ENCODE results near the gene DDOST. TPM values are rescaled to one million over a fixed set of nuclear protein-coding genes. Genes with fewer than 3 reads are reported as not detected.
"Not testable (repeated sequence)": the region's sequence is repeated elsewhere in the genome, so short reads cannot be mapped to it uniquely, and the experiment has no call there.

The DDOST gene
- total and polyA plus RNA-seq, 9 donors, result 114 to 169 (median 142) TPM

- Histone ChIP-seq H3K4me3 (ENCODE audit: low read length) (no peak overlapping the region), H3K27ac (ENCODE audit: low read length) (no peak overlapping the region), H3K4me1 (ENCODE audit: control insufficient read depth, insufficient read depth, low read length) (peaks cover 8% of the 10 kb centered on the region), H3K9me3 (replicated peaks; ENCODE audit: control insufficient read depth, low read depth, low read length) (no peaks in the 10 kb centered on the region), H3K27me3 (ENCODE audit: control insufficient read depth, insufficient read depth, low read length) (no peaks in the 10 kb centered on the region), H3K36me3 (ENCODE audit: control insufficient read depth, insufficient read depth, low read length) (no peaks in the 10 kb centered on the region)
- 73% methylated on average over 2 of the region's 4 CpGs for WGBS (ENCODE audit: insufficient coverage)
- no peak for DNase-seq
Measured at GRCh38 chr1:20618550-20618949, 42.6 kb downstream of the DDOST start.

GRCh38 chr1:20616847-20617487 lies 44.2 kb downstream of the DDOST start:
- no CpG with 5 or more reads among the region's 3 CpGs for WGBS (ENCODE audit: insufficient coverage)

GRCh38 chr1:20615946-20616846 lies 45.0 kb downstream of the DDOST start:
- Histone ChIP-seq H3K27me3 (ENCODE audit: control insufficient read depth, insufficient read depth, low read length) (no peaks in the 10 kb centered on the region), H3K36me3 (ENCODE audit: control insufficient read depth, insufficient read depth, low read length) (no peaks in the 10 kb centered on the region), H3K4me1 (ENCODE audit: control insufficient read depth, insufficient read depth, low read length) (peaks cover 9% of the 10 kb centered on the region), H3K9me3 (replicated peaks; ENCODE audit: control insufficient read depth, low read depth, low read length) (no peaks in the 10 kb centered on the region), H3K27ac (ENCODE audit: low read length) (no peak overlapping the region), H3K4me3 (ENCODE audit: low read length) (no peak overlapping the region)
- DNase-seq, result no peak
- 37% methylated on average over 12 of the region's 20 CpGs for WGBS (ENCODE audit: insufficient coverage)

More at GRCh38 chr1:20616847-20617487, 44.2 kb downstream of the DDOST start:
- Histone ChIP-seq H3K9me3 (replicated peaks; ENCODE audit: control insufficient read depth, low read depth, low read length) (no peaks in the 10 kb centered on the region), H3K27me3 (ENCODE audit: control insufficient read depth, insufficient read depth, low read length) (no peaks in the 10 kb centered on the region), H3K27ac (ENCODE audit: low read length) (no peak overlapping the region), H3K4me1 (ENCODE audit: control insufficient read depth, insufficient read depth, low read length) (peaks cover 9% of the 10 kb centered on the region), H3K36me3 (ENCODE audit: control insufficient read depth, insufficient read depth, low read length) (no peaks in the 10 kb centered on the region), H3K4me3 (ENCODE audit: low read length) (no peak overlapping the region)
- no peak for DNase-seq

GRCh38 chr1:20614131-20614579 lies 47.0 kb downstream of the DDOST start:
- 60% methylated on average over 1 of the region's 3 CpGs for WGBS (ENCODE audit: insufficient coverage)
- no peak for DNase-seq
- H3K27me3 ChIP-seq (ENCODE audit: control insufficient read depth, insufficient read depth, low read length), result no peaks in the 10 kb centered on the region
- H3K4me3 ChIP-seq (ENCODE audit: low read length), result no peak overlapping the region
- H3K36me3 ChIP-seq (ENCODE audit: control insufficient read depth, insufficient read depth, low read length), result no peaks in the 10 kb centered on the region
- H3K4me1 ChIP-seq (ENCODE audit: control insufficient read depth, insufficient read depth, low read length), result peaks cover 14% of the 10 kb centered on the region
- H3K27ac ChIP-seq (ENCODE audit: low read length), result no peak overlapping the region
- no peaks in the 10 kb centered on the region for H3K9me3 ChIP-seq (replicated peaks; ENCODE audit: control insufficient read depth, low read depth, low read length)

GRCh38 chr1:20612221-20612746 lies 48.9 kb downstream of the DDOST start:
- H3K27ac ChIP-seq (ENCODE audit: low read length), result no peak overlapping the region
- no peak for DNase-seq
- no peaks in the 10 kb centered on the region for H3K9me3 ChIP-seq (replicated peaks; ENCODE audit: control insufficient read depth, low read depth, low read length)
- WGBS (ENCODE audit: insufficient coverage), result 74% methylated on average over 5 of the region's 11 CpGs
- H3K36me3 ChIP-seq (ENCODE audit: control insufficient read depth, insufficient read depth, low read length), result no peaks in the 10 kb centered on the region
- H3K4me1 ChIP-seq (ENCODE audit: control insufficient read depth, insufficient read depth, low read length), result peaks cover 14% of the 10 kb centered on the region
- H3K27me3 ChIP-seq (ENCODE audit: control insufficient read depth, insufficient read depth, low read length), result no peaks in the 10 kb centered on the region
- H3K4me3 ChIP-seq (ENCODE audit: low read length), result no peak overlapping the region

GRCh38 chr1:20611652-20612051 lies 49.5 kb downstream of the DDOST start:
- H3K27me3 ChIP-seq (ENCODE audit: control insufficient read depth, insufficient read depth, low read length), result no peaks in the 10 kb centered on the region
- DNase-seq, result no peak
- no peaks in the 10 kb centered on the region for H3K9me3 ChIP-seq (replicated peaks; ENCODE audit: control insufficient read depth, low read depth, low read length)
- no peak overlapping the region for H3K4me3 ChIP-seq (ENCODE audit: low read length)
- 62% methylated on average over 2 of the region's 5 CpGs for WGBS (ENCODE audit: insufficient coverage)
- H3K27ac ChIP-seq (ENCODE audit: low read length), result no peak overlapping the region
- peaks cover 14% of the 10 kb centered on the region for H3K4me1 ChIP-seq (ENCODE audit: control insufficient read depth, insufficient read depth, low read length)
- H3K36me3 ChIP-seq (ENCODE audit: control insufficient read depth, insufficient read depth, low read length), result no peaks in the 10 kb centered on the region

- WGBS (ENCODE audit: insufficient coverage), result no CpG with 5 or more reads among the region's 2 CpGs
Measured at GRCh38 chr1:20610970-20611369, 50.2 kb downstream of the DDOST start.

GRCh38 chr1:20609541-20609940 lies 51.6 kb downstream of the DDOST start:
- H3K4me1 ChIP-seq (ENCODE audit: control insufficient read depth, insufficient read depth, low read length), result peaks cover 9% of the 10 kb centered on the region
- no peaks in the 10 kb centered on the region for H3K9me3 ChIP-seq (replicated peaks; ENCODE audit: control insufficient read depth, low read depth, low read length)
- H3K4me3 ChIP-seq (ENCODE audit: low read length), result no peak overlapping the region
- 43% methylated on average over 1 of the region's 6 CpGs for WGBS (ENCODE audit: insufficient coverage)
- no peak overlapping the region for H3K27ac ChIP-seq (ENCODE audit: low read length)
- H3K27me3 ChIP-seq (ENCODE audit: control insufficient read depth, insufficient read depth, low read length), result no peaks in the 10 kb centered on the region
- no peaks in the 10 kb centered on the region for H3K36me3 ChIP-seq (ENCODE audit: control insufficient read depth, insufficient read depth, low read length)
- DNase-seq, result no peak

More at GRCh38 chr1:20610970-20611369, 50.2 kb downstream of the DDOST start:
- H3K4me3 ChIP-seq (ENCODE audit: low read length), result no peak overlapping the region
- no peak for DNase-seq
- H3K4me1 ChIP-seq (ENCODE audit: control insufficient read depth, insufficient read depth, low read length), result peaks cover 9% of the 10 kb centered on the region
- no peak overlapping the region for H3K27ac ChIP-seq (ENCODE audit: low read length)
- no peaks in the 10 kb centered on the region for H3K9me3 ChIP-seq (replicated peaks; ENCODE audit: control insufficient read depth, low read depth, low read length)
- H3K36me3 ChIP-seq (ENCODE audit: control insufficient read depth, insufficient read depth, low read length), result no peaks in the 10 kb centered on the region
- no peaks in the 10 kb centered on the region for H3K27me3 ChIP-seq (ENCODE audit: control insufficient read depth, insufficient read depth, low read length)

GRCh38 chr1:20606801-20607570 lies 54.2 kb downstream of the DDOST start:
- not testable (repeated sequence) for H3K27ac ChIP-seq (ENCODE audit: low read length); H3K9me3 ChIP-seq (replicated peaks; ENCODE audit: control insufficient read depth, low read depth, low read length); DNase-seq; H3K27me3 ChIP-seq (ENCODE audit: control insufficient read depth, insufficient read depth, low read length); H3K36me3 ChIP-seq (ENCODE audit: control insufficient read depth, insufficient read depth, low read length); H3K4me1 ChIP-seq (ENCODE audit: control insufficient read depth, insufficient read depth, low read length); H3K4me3 ChIP-seq (ENCODE audit: low read length)
- 0% methylated on average over 1 of the region's 7 CpGs for WGBS (ENCODE audit: insufficient coverage)
